Kidney epithelial cell (primary cell): ENCODE results near the gene ARHGAP6. TPM values are rescaled to one million over a fixed set of nuclear protein-coding genes. Genes with fewer than 3 reads are reported as not detected.

Experiments
- DNase-seq: peaks from one replicate; pipeline ENCODE4 v3.0.0-alpha.2; 2010; ENCODE audit warnings: low read depth
- H3K27me3 ChIP-seq: 2 replicates; pipeline ENCODE4 v1.6.0; 2011; ENCODE audit warnings: low read length; ENCODE audit not compliant: control insufficient read depth, insufficient read depth
- H3K36me3 ChIP-seq: 2 replicates; pipeline ENCODE4 v1.5.1; 2011; ENCODE audit warnings: low read length; ENCODE audit not compliant: control insufficient read depth, insufficient read depth
- H3K4me3 ChIP-seq: 2 replicates; pipeline ENCODE4 v1.5.1; 2011; ENCODE audit warnings: low read depth, mild to moderate bottlenecking, control low read depth, low read length
- total RNA-seq: library from RNA; depleted of rRNA; stranded (reverse); fragments of >200 nt; gene quantifications from 2 replicates; pipeline ENCODE4 v1.2.3, GENCODE V29; 2015
- TF ChIP-seq, protein P1 (sequence below): IDR thresholded peaks from 2 replicates; pipeline ENCODE4 v1.5.1; 2011; ENCODE audit warnings: mild to moderate bottlenecking, moderate library complexity, low read length, control low read depth, inconsistent platforms; ENCODE audit not compliant: insufficient read depth, poor library complexity, severe bottlenecking

The ARHGAP6 gene
- total RNA-seq, 1 donor from 2014 or later, result 1.7 TPM

GRCh38 chrX:11416600-11416999 is 249.1 kb downstream of the ARHGAP6 start:
- Histone ChIP-seq H3K27me3 (no peaks in the 10 kb centered on the region), H3K4me3 (no peak overlapping the region), H3K36me3 (no peaks in the 10 kb centered on the region)
- TF ChIP-seq, protein P1, sequence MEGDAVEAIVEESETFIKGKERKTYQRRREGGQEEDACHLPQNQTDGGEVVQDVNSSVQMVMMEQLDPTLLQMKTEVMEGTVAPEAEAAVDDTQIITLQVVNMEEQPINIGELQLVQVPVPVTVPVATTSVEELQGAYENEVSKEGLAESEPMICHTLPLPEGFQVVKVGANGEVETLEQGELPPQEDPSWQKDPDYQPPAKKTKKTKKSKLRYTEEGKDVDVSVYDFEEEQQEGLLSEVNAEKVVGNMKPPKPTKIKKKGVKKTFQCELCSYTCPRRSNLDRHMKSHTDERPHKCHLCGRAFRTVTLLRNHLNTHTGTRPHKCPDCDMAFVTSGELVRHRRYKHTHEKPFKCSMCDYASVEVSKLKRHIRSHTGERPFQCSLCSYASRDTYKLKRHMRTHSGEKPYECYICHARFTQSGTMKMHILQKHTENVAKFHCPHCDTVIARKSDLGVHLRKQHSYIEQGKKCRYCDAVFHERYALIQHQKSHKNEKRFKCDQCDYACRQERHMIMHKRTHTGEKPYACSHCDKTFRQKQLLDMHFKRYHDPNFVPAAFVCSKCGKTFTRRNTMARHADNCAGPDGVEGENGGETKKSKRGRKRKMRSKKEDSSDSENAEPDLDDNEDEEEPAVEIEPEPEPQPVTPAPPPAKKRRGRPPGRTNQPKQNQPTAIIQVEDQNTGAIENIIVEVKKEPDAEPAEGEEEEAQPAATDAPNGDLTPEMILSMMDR, result no peak
- no peak for DNase-seq

- H3K4me3 ChIP-seq, result no peak overlapping the region
- no peaks in the 10 kb centered on the region for H3K27me3 ChIP-seq
- no peaks in the 10 kb centered on the region for H3K36me3 ChIP-seq
- TF ChIP-seq, protein P1, result no peak
- DNase-seq, result no peak
Measured at GRCh38 chrX:11414091-11414490, 251.6 kb downstream of the ARHGAP6 start.

- DNase-seq, result no peak
- no peak overlapping the region for H3K4me3 ChIP-seq
- TF ChIP-seq, protein P1, result no peak
- no peaks in the 10 kb centered on the region for H3K36me3 ChIP-seq
- H3K27me3 ChIP-seq, result no peaks in the 10 kb centered on the region
Measured at GRCh38 chrX:11412715-11413623, 252.8 kb downstream of the ARHGAP6 start.

GRCh38 chrX:11409957-11410356 is 255.8 kb downstream of the ARHGAP6 start:
- no peaks in the 10 kb centered on the region for H3K27me3 ChIP-seq
- DNase-seq, result no peak
- TF ChIP-seq, protein P1, result no peak
- no peak overlapping the region for H3K4me3 ChIP-seq
- H3K36me3 ChIP-seq, result no peaks in the 10 kb centered on the region

GRCh38 chrX:11408783-11409182 is 256.9 kb downstream of the ARHGAP6 start:
- Histone ChIP-seq H3K27me3 (no peaks in the 10 kb centered on the region), H3K4me3 (no peak overlapping the region), H3K36me3 (no peaks in the 10 kb centered on the region)
- no peak for DNase-seq
- TF ChIP-seq, protein P1, result no peak

DNA sequence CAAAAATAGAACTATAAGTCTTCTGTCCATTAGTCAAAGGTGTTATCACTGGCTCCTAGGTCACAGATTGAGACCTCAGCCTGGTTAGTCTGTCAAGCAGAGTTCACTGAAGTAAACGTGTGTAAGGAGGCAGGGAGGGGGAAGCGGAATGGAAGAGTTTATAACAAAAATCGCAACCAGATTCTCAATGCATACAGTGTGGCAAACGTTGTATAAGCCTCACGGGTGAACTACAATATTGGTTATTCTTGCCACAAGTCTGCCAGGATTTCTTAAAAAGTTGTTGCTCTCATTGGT is 257.7 kb downstream of the ARHGAP6 start:
- TF ChIP-seq, protein P1, result no peak
- Histone ChIP-seq H3K4me3 (no peak overlapping the region), H3K36me3 (no peaks in the 10 kb centered on the region), H3K27me3 (no peaks in the 10 kb centered on the region)
- DNase-seq, result no peak
